ENCODE measurements around the gene LRIT3. TPM values are rescaled to one million over a fixed set of nuclear protein-coding genes. Genes with fewer than 3 reads are reported as not detected.

LRIT3 gene
- total and polyA plus RNA-seq, 4 donors: 0.03 to 0.08 (median 0.07) TPM; not detected in 1

DNA sequence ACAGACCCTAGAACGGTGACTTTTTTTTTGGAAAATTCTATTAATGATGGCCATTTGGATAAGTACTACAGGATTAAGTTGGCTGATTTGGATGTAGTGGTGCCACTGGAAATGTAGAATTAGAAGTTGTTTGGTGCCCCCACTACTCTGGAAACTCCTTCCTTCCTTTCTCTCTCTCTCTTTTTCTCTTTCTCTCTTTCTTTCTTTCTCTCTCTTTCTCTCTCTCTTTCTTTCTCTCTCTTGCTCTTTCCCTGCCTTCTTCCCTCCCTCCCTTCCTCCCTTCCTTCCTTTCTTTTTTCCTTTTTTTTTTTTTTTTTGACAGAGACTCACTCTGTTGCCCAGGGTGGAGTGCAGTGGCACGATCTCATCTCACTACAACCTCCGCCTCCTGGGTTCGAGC is 29.6 kb upstream of the LRIT3 start:
- Histone ChIP-seq H3K4me1 (ENCODE audit: control insufficient read depth in 4 of 4, insufficient read depth in 4 of 4, low read length in 3 of 4) (peaks cover 2 to 20% (median 16%) of the 10 kb centered on the region in 4 donors), H3K27ac (ENCODE audit: low read depth in 1 of 2, low read length in 2 of 2) (no peak overlapping the region), H3K36me3 (ENCODE audit: control insufficient read depth in 4 of 4, insufficient read depth in 3 of 4, low read depth in 1 of 4, low read length in 3 of 4) (peaks cover 5 to 28% (median 17%) of the 10 kb centered on the region in 4 donors), H3K9me3 (ENCODE audit: control insufficient read depth in 4 of 4, low read length in 3 of 4) (no peaks in the 10 kb centered on the region), H3K4me3 (ENCODE audit: low read depth in 1 of 3, low read length in 3 of 3) (no peak overlapping the region), H3K9ac (ENCODE audit: low read depth in 1 of 2, low read length in 2 of 2) (no peak overlapping the region), H3K27me3 (ENCODE audit: control insufficient read depth in 4 of 4, insufficient read depth in 4 of 4, low read length in 3 of 4) (no peaks in the 10 kb centered on the region)
- TF ChIP-seq, protein P1, sequence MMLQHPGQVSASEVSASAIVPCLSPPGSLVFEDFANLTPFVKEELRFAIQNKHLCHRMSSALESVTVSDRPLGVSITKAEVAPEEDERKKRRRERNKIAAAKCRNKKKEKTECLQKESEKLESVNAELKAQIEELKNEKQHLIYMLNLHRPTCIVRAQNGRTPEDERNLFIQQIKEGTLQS (IDR thresholded peaks at IDR 0.05): no peak
- WGBS: 97% methylated on average over 4 of the region's 4 CpGs
- DNase-seq (ENCODE audit: low spot score): no peak

DNA sequence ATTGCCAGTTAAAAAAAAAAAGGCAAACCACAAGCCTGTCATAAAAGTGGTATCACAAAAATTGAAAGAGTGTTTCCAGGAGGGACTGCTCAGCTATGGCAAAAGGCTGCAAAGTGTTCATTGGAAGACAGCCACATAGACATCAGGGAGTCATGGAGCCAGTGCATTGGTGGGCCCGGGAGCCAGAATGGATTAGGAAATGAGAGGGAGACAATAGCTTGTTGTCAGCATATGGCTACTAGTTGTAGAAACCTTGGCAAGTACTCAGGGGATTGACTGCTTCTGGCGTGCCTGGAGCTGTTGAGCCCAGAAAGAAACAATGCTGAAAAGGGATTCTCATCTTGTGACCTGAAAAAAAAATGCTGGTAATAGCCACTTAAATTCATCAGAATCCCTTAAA is 27.3 kb upstream of the LRIT3 start:
- Histone ChIP-seq H3K27ac (ENCODE audit: low read depth in 1 of 2, low read length in 2 of 2) (no peak overlapping the region), H3K9me3 (ENCODE audit: control insufficient read depth in 4 of 4, low read length in 3 of 4) (no peaks in the 10 kb centered on the region), H3K27me3 (ENCODE audit: control insufficient read depth in 4 of 4, insufficient read depth in 4 of 4, low read length in 3 of 4) (no peaks in the 10 kb centered on the region), H3K36me3 (ENCODE audit: control insufficient read depth in 4 of 4, insufficient read depth in 3 of 4, low read depth in 1 of 4, low read length in 3 of 4) (peaks cover 5 to 43% (median 20%) of the 10 kb centered on the region in 4 donors), H3K4me1 (ENCODE audit: control insufficient read depth in 4 of 4, insufficient read depth in 4 of 4, low read length in 3 of 4) (peaks cover 2 to 15% (median 10%) of the 10 kb centered on the region in 4 donors), H3K4me3 (ENCODE audit: low read depth in 1 of 3, low read length in 3 of 3) (no peak overlapping the region), H3K9ac (ENCODE audit: low read depth in 1 of 2, low read length in 2 of 2) (no peak overlapping the region)
- DNase-seq (ENCODE audit: low spot score): no peak
- WGBS: 93% methylated on average over 2 of the region's 2 CpGs
- TF ChIP-seq HNF4G (IDR thresholded peaks at IDR 0.05): no peak
- no peak for TF ChIP-seq EGR1 (IDR thresholded peaks at IDR 0.05; ENCODE audit: low read depth in 2 of 2)
- no peak for TF ChIP-seq NR2F2 (IDR thresholded peaks at IDR 0.05)
- TF ChIP-seq FOXA2 (IDR thresholded peaks at IDR 0.05): no peak
- no peak for TF ChIP-seq FOXA1 (IDR thresholded peaks at IDR 0.05)
- no peak for TF ChIP-seq JUND (IDR thresholded peaks at IDR 0.05)
- no peak for TF ChIP-seq GABPA (IDR thresholded peaks at IDR 0.05 in 1 of 2, conservative IDR thresholded peaks at IDR 0.05 in 1 of 2)
- TF ChIP-seq, protein P2, sequence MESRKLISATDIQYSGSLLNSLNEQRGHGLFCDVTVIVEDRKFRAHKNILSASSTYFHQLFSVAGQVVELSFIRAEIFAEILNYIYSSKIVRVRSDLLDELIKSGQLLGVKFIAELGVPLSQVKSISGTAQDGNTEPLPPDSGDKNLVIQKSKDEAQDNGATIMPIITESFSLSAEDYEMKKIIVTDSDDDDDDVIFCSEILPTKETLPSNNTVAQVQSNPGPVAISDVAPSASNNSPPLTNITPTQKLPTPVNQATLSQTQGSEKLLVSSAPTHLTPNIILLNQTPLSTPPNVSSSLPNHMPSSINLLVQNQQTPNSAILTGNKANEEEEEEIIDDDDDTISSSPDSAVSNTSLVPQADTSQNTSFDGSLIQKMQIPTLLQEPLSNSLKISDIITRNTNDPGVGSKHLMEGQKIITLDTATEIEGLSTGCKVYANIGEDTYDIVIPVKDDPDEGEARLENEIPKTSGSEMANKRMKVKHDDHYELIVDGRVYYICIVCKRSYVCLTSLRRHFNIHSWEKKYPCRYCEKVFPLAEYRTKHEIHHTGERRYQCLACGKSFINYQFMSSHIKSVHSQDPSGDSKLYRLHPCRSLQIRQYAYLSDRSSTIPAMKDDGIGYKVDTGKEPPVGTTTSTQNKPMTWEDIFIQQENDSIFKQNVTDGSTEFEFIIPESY (IDR thresholded peaks at IDR 0.05): no peak
- TF ChIP-seq, protein P1 (IDR thresholded peaks at IDR 0.05): no peak
- TF ChIP-seq HNF4A (conservative IDR thresholded peaks at IDR 0.05): no peak
- TF ChIP-seq YY1 (IDR thresholded peaks at IDR 0.05): no peak
- no peak for TF ChIP-seq RAD21 (IDR thresholded peaks at IDR 0.05)

DNA sequence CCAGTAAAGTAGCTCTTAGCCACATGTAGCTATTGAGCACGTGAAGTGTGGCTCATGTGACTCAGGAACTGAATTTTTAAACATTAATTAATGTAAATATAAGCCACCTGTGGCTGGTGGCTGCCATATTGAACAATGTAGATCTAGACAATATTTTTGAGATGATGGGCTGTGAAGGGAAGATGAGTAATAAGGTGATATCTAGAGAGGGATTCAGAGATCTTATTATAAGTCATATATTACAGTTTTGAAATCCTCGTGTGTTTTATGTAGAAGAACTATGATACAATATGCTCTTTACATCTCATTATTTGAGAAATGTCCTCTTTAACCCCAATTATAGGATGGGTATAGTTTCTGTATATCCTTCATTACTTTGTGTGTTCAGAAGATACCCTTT is 26.7 kb upstream of the LRIT3 start:
- TF ChIP-seq EGR1 (IDR thresholded peaks at IDR 0.05; ENCODE audit: low read depth in 2 of 2) (no peak), TAF1 (conservative IDR thresholded peaks at IDR 0.05) (no peak), NR2F2 (IDR thresholded peaks at IDR 0.05) (no peak), FOXA1 (IDR thresholded peaks at IDR 0.05) (no peak), HNF4A (conservative IDR thresholded peaks at IDR 0.05) (no peak), HNF4G (IDR thresholded peaks at IDR 0.05) (no peak)
- TF ChIP-seq, protein P3, sequence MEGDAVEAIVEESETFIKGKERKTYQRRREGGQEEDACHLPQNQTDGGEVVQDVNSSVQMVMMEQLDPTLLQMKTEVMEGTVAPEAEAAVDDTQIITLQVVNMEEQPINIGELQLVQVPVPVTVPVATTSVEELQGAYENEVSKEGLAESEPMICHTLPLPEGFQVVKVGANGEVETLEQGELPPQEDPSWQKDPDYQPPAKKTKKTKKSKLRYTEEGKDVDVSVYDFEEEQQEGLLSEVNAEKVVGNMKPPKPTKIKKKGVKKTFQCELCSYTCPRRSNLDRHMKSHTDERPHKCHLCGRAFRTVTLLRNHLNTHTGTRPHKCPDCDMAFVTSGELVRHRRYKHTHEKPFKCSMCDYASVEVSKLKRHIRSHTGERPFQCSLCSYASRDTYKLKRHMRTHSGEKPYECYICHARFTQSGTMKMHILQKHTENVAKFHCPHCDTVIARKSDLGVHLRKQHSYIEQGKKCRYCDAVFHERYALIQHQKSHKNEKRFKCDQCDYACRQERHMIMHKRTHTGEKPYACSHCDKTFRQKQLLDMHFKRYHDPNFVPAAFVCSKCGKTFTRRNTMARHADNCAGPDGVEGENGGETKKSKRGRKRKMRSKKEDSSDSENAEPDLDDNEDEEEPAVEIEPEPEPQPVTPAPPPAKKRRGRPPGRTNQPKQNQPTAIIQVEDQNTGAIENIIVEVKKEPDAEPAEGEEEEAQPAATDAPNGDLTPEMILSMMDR (IDR thresholded peaks at IDR 0.05; ENCODE audit: low read depth, low read length, missing input control): no peak
- Histone ChIP-seq H3K36me3 (ENCODE audit: control insufficient read depth in 4 of 4, insufficient read depth in 3 of 4, low read depth in 1 of 4, low read length in 3 of 4) (peaks cover 5 to 43% (median 20%) of the 10 kb centered on the region in 4 donors), H3K9ac (ENCODE audit: low read depth in 1 of 2, low read length in 2 of 2) (no peak overlapping the region), H3K4me1 (ENCODE audit: control insufficient read depth in 4 of 4, insufficient read depth in 4 of 4, low read length in 3 of 4) (peaks cover 2 to 10% (median 9%) of the 10 kb centered on the region in 4 donors), H3K27me3 (ENCODE audit: control insufficient read depth in 4 of 4, insufficient read depth in 4 of 4, low read length in 3 of 4) (no peaks in the 10 kb centered on the region), H3K27ac (ENCODE audit: low read depth in 1 of 2, low read length in 2 of 2) (no peak overlapping the region), H3K4me3 (ENCODE audit: low read depth in 1 of 3, low read length in 3 of 3) (no peak overlapping the region), H3K9me3 (ENCODE audit: control insufficient read depth in 4 of 4, low read length in 3 of 4) (no peaks in the 10 kb centered on the region)
- DNase-seq (ENCODE audit: low spot score): no peak
- 84% methylated on average over 2 of the region's 2 CpGs for WGBS

Data from liver (tissue), 9 donors.